ENCODE measurements around the gene IQUB. TPM values are rescaled to one million over a fixed set of nuclear protein-coding genes. Genes with fewer than 3 reads are reported as not detected.
"Not testable (repeated sequence)": the region's sequence is repeated elsewhere in the genome, so short reads cannot be mapped to it uniquely, and the experiment has no call there.

Gene IQUB
- total RNA-seq, 2 donors from 2014 or later, result 0.24 to 0.38 TPM

DNA sequence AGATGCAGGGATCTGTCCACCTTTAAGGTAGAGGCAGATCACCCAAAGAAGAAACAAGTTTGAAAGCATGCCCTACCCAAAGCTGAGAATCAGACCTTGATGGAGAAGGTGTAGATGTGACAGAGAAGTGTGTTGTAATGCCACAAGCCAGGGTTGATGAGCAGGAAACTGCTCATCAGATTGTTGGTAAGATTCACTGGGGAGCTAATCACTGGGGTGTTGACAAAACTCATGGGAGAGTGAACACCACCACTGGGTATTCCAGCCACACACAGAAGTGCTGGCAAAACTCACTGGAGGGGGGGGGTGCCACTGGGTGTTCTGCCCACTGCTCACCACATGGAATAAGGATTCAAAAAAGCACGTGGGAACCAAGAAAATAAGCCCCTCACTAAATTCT, 95.2 kb downstream of the IQUB start:
- ATAC-seq (no peak), DNase-seq (no peak)
- intact Hi-C loops (cut with DNase I), result no loop called here

GRCh38 chr7:123437447-123437995, 96.9 kb downstream of the IQUB start:
- intact Hi-C loops (cut with DNase I), result no loop called here
- DNase-seq (no peak), ATAC-seq (no peak)

DNA sequence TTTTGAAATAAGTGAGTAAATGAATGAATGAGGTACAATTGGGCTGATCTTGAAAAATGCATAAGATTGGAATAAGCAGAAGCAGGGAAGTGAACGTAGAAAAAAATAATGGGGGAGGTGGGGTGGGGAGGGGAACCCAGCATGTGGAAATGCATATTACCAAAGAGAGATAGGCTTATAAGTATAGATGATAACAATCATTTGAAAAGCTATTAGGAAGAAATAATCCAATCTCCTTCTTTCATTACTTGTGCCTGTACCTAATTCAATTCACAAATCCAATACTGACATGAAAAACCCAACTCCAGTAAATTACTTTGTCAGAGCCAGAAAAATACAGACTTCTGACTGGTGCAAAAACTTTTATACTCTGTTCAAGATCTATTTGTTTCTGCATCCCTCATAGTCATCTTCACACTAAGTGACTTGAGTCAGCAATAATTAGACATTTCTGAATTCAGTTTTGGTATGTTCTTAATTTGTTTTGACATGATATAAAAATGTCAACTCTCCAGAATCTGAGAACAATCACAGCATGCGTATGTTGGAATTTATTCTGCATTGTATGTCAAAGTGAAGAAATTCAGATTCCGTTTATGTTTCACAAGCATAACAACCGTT, 99.2 kb downstream of the IQUB start:
- no peak for DNase-seq
- intact Hi-C loops (cut with DNase I), result no loop called here
- no peak for ATAC-seq

DNA sequence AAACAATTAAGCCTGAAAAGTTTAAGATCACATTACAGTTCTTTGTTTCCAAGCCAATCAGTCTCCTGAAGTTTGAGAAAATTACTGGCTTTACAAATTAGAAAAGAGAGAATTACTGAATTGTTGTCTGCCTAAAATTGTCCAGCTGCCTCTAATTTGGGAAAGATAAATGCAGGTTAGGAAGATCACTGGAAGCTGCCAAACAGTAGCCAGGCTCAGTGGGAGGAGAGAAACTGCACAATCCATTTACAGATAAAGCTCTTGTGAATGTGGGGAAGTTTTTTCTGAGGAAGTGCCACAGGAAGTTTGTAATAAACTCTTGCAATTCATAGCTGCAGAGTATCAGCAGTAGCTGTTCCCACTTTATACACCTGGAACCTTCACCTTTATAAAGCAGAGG, 100.7 kb downstream of the IQUB start:
- DNase-seq, result no peak
- intact Hi-C loops (cut with DNase I), result no loop called here
- no peak for ATAC-seq

DNA sequence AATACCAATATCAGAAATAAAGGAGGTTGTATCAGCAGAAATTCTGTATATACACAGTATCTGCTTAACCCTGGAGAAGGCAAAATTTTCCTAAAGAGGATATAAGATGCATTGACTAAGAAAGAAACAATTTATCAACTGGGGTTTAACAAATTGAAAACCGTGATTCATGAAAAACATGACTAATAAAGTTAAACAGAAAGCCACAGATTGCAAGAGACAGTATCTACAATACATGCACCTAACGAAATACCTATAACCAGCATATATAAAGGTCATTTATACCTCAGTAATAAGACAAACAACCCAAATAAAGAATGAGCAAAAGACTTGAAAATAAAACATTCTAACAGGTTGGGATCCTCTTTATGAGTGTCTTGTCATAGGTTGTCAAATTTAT, 101.8 kb downstream of the IQUB start:
- DNase-seq, result no peak
- no peak for ATAC-seq
- intact Hi-C loops (cut with DNase I), result no loop called here

GRCh38 chr7:123431075-123431614, 103.2 kb downstream of the IQUB start:
- intact Hi-C loops (cut with DNase I), result no loop called here
- DNase-seq, result no peak
- ATAC-seq, result no peak

DNA sequence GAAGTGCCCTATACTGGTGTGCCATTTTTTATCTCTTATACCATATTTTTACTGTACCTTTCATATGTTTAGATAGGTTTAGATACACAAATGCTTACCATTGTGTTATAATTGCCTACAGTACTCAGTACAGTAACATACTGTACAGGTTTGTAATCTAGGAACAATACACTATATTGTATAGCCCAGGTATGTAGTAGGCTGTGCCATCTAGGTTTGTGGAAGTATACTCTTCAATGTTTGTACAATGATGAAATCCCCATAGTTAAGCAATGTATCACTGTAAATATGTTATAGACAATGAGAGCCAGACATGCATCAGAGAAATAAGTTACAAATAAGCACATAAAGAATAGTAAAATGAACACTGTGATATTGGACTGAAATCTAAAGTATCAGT, 109.1 kb downstream of the IQUB start:
- intact Hi-C loops (cut with DNase I), result no loop called here
- ATAC-seq (no peak), DNase-seq (no peak)

DNA sequence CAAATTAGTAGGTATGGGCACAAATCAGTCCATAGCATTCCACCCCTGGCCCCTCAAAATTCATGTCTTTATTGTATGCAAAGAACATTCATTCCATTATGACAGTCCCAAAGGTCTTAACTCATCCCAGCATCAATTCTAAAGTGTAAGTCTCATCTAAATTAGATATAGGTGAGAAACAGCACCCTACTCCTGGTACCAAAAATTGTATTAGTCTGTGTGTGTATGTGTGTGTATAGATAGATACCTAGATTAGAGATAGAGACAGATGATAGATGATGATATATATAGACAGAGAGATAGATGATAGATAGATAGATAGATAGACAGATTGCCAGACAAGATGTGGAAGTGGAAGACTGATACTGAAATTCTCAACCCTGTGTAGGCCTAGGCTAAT, 109.9 kb downstream of the IQUB start:
- ATAC-seq, result no peak
- intact Hi-C loops (cut with DNase I), result no loop called here
- no peak for DNase-seq

DNA sequence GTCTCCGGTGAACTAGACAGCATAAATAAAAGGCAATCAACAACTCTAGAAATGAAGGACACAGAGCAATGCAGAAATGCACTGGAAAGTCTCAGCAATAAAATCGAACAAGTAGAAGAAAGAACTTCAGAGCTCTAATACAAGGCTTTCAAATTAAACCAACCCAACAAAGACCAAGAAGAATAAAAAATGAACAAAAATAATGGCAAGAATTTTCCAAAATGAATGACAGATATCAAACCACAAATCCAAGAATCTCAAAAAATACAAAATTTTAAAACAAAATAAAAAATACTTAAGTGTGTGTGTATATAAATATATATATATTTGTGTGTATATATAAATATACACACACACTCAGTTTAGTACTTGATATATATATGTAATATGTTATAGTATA, 110.8 kb downstream of the IQUB start:
- DNase-seq, result no peak

GRCh38 chr7:123417580-123417979, 116.8 kb downstream of the IQUB start:
- DNase-seq (no peak), ATAC-seq (no peak)
- intact Hi-C loops (cut with DNase I), result no loop called here

More for the DNA sequence above, 110.8 kb downstream of the IQUB start:
- ATAC-seq, result no peak
- intact Hi-C loops (cut with DNase I), result no loop called here

GRCh38 chr7:123415625-123416024, 118.8 kb downstream of the IQUB start:
- DNase-seq, result no peak
- intact Hi-C loops (cut with DNase I), result no loop called here
- ATAC-seq, result no peak

DNA sequence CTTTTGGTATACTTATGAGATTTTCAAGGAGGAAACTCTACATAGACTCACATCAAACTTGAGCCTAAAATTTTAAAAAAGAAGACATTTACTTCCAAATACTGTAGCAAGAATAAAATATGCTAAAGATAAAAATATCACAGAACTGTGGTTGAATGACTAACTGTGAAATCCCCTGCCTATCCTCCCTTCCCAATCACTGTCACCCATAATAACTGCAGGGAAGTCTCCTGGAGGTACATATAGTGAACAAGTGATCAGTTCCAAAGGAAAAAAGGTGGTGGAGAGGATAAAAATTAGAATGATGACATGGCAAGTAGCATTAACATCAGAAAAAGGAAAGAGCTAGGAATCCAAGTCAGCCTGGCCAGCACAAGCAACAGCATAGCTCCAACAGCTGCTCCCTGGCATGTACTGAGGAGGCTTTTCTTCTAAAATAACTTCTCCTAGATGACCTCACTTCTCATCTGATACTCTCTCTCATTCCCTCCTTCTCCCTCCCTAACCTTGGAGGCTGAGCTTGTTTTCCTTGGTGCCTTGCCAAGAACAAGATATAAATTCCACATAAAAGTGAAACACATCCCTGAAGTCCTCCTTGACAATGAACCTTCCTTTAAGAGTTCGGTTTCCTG, 124.0 kb downstream of the IQUB start:
- DNase-seq (peak; percentile 39), ATAC-seq (peak; percentile 82 to 100)
- intact Hi-C loops (cut with DNase I), result no loop called here

DNA sequence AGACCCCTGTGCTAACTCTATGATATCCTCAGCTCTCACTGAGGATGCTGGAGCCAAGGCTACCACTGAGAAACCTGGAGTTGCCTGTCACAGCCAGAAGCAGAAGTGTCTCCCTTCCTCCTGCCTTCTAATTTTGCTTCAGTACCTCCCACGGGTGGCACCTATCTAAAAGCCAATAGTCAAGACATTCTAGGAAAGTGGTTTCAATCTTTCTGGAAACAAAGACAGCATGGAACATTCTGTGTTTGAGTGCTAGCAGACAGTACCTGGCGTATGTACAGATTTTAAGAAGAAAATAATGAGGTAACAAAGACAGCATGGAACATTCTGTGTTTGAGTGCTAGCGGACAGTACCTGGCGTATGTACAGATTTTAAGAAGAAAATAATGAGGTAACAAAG, 126.4 kb downstream of the IQUB start:
- intact Hi-C loops (cut with DNase I); ATAC-seq; DNase-seq: not testable (repeated sequence)

Other genes with a start within 250 kb of the IQUB start
- 100 to 1,000 TPM; 240 to 283 TPM for gene NDUFA5, start 23.2 kb upstream of the IQUB start, total RNA-seq
- gene ASB15, start 67.2 kb upstream of the IQUB start, total RNA-seq, result 10 to 100 TPM; 18.9 to 34.3 TPM
- 100 to 1,000 TPM; 220 to 376 TPM for gene LMOD2, start 121.3 kb upstream of the IQUB start, total RNA-seq
- 10 to 100 TPM; 25.1 to 26.8 TPM for gene WASL, start 214.4 kb upstream of the IQUB start, total RNA-seq